Cardiac muscle cell (in vitro differentiated cells and primary cell): ENCODE data around the gene PTPRD. TPM values are rescaled to one million over a fixed set of nuclear protein-coding genes. Genes with fewer than 3 reads are reported as not detected.

Source experiments
- DNase-seq, 2 donors: peaks; one replicate each; pipeline versions ENCODE4 v3.0.0 to v3.0.0-alpha.2; 2010 to 2017; ENCODE audit warnings: low read depth in 1 of 2, low spot score in 1 of 2
- H3K27ac ChIP-seq: fragments of 200-600 bp; sonication (generic); 2 replicates; pipeline ENCODE4 v1.5.1; 2016
- H3K27me3 ChIP-seq: fragments of 200-600 bp; sonication (generic); 2 replicates; pipeline ENCODE4 v1.6.0; 2016; ENCODE audit warnings: control low read depth
- H3K36me3 ChIP-seq: fragments of 200-600 bp; sonication (generic); 2 replicates; pipeline ENCODE4 v1.5.1; 2016; ENCODE audit warnings: control low read depth
- H3K4me1 ChIP-seq: fragments of 200-600 bp; sonication (generic); 2 replicates; pipeline ENCODE4 v1.8.1; 2017; ENCODE audit warnings: low read depth, mild to moderate bottlenecking, mixed run types
- H3K4me3 ChIP-seq: fragments of 200-600 bp; sonication (generic); 2 replicates; pipeline ENCODE4 v1.5.1; 2016; ENCODE audit warnings: mild to moderate bottlenecking
- H3K9me3 ChIP-seq: fragments of 200-600 bp; sonication (generic); 2 replicates; pipeline ENCODE4 v1.5.1; 2017; ENCODE audit warnings: low read depth, mild to moderate bottlenecking, control low read depth
- polyA plus RNA-seq: library from polyadenylated mRNA; unstranded; fragments of >200 nt; fragmentation: Nextera tagmentation; extraction: Ambion mirVana; gene quantifications from 2 replicates; pipeline ENCODE4 v1.2.1, GENCODE V29; 2016
- total RNA-seq: library from RNA; depleted of rRNA; stranded (reverse); fragments of >200 nt; gene quantifications from 2 replicates; pipeline ENCODE4 v1.2.3, GENCODE V29; 2016
- TF ChIP-seq, protein P1 (sequence below): IDR thresholded peaks from 2 replicates; pipeline ENCODE4 v1.5.1; 2012; ENCODE audit warnings: low read depth, mild to moderate bottlenecking, low read length

Gene PTPRD
- total and polyA plus RNA-seq, 2 experiments from 2014 or later = 37.0 to 287 TPM

DNA sequence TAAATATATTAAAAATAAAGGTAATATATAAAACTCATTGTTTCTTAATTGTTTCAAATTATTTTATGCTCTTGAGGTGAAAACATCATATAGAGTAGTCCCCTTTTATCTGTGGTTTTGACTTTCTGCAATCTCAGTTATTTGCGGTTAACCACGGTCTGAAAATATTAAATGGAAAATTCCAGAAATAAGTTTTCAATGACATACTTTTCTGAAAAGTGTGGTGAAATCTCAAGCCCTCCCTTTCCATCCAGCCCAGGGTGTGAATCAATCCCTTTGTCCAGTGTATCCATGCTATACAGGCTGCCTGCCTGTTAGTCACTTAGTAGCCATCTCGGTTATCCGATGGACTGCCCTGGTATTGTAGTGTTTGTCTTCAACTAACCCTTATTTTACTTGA, 2266.5 kb downstream of the PTPRD start:
- Histone ChIP-seq H3K9me3 (no peaks in the 10 kb centered on the region), H3K4me1 (peaks cover 22% of the 10 kb centered on the region), H3K27me3 (no peaks in the 10 kb centered on the region), H3K36me3 (no peaks in the 10 kb centered on the region), H3K4me3 (no peak overlapping the region), H3K27ac (no peak overlapping the region)
- peak in 1 of 2 donors; percentile 68 for DNase-seq
- TF ChIP-seq, protein P1, sequence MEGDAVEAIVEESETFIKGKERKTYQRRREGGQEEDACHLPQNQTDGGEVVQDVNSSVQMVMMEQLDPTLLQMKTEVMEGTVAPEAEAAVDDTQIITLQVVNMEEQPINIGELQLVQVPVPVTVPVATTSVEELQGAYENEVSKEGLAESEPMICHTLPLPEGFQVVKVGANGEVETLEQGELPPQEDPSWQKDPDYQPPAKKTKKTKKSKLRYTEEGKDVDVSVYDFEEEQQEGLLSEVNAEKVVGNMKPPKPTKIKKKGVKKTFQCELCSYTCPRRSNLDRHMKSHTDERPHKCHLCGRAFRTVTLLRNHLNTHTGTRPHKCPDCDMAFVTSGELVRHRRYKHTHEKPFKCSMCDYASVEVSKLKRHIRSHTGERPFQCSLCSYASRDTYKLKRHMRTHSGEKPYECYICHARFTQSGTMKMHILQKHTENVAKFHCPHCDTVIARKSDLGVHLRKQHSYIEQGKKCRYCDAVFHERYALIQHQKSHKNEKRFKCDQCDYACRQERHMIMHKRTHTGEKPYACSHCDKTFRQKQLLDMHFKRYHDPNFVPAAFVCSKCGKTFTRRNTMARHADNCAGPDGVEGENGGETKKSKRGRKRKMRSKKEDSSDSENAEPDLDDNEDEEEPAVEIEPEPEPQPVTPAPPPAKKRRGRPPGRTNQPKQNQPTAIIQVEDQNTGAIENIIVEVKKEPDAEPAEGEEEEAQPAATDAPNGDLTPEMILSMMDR = no peak

DNA sequence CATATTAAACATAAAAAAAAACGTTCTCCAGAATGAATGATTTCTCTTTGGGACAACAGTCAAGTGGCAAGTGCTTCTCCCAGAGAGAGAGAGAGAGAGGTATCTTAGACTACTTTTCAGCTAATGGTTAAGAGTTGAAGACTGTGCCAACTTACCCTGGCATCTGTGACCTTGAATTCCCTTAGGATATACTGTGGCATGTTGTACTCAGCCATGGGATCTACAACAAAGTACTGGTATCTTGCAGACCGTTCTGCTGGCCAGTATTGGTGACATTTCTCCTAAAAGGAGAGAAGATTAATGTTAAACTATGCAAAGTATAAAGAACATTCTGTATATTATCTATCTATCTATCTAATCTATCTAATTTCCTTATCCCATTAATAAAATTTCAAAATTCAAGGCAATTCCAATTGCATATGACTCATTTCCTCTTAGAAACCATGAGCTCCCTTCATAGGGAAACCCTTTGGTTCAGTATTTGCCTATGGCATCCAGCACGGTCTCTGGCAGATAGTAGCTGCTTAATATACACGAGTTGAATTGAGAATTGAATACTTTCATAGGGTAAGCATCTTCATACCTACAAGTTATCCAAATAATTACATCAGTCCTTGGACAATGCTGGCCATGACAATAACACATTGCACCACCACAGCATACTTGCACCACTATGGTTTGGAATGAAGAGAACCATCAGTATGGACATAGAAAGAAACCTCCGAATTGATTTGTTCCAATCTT, 2273.9 kb downstream of the PTPRD start:
- TF ChIP-seq, protein P1 = no peak
- peaks cover 38% of the 10 kb centered on the region for H3K36me3 ChIP-seq
- no peak overlapping the region for H3K4me3 ChIP-seq
- H3K27ac ChIP-seq = no peak overlapping the region
- no peaks in the 10 kb centered on the region for H3K4me1 ChIP-seq
- peak in 1 of 2 donors; percentile 6 for DNase-seq
- no peaks in the 10 kb centered on the region for H3K9me3 ChIP-seq
- no peaks in the 10 kb centered on the region for H3K27me3 ChIP-seq

DNA sequence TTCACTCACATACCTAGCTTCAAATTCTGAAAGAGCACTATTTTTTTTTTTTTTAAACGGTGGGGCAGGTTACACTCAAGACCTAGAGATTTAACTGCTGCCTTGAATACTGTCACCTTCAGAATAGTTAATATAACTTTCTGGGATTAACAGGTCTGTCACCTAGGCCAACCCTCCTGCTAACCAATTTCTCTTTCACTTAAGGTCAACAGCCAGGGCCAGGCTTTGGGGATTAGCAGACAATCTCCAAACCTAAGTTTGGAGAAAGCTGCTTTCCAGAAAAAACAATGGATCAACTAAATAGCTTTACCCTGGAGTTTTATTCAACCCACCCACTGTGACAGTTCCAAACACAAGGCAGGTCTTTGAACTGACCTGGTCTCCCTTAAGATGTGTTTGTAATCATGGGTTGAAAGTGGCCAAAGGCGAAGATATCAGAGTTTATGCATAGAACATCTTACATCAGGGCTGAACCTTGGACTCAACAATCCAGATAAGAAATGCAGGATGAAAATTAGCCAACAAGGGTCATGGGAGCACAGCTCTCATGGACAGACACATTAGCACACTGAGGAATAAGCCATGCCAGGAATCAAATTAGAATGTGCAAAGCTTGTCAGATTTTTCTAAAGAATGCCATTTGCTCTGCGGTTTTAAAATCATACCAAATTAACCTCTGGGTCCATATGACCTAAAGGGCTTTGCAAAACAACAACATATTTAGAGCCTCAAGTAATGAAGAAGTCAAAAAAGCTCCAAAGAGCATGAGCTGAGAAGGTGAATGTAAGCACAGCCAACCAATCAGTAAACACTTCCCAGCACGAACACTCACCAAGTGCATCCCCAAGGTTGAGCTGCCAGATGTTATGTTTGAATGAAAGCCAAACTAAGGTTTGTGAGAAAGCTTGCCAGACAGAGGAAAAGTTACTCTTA, 2274.7 kb downstream of the PTPRD start:
- peak in 1 of 2 donors; percentile 37 for DNase-seq
- Histone ChIP-seq H3K27me3 (no peaks in the 10 kb centered on the region), H3K4me1 (no peaks in the 10 kb centered on the region), H3K27ac (no peak overlapping the region), H3K9me3 (no peaks in the 10 kb centered on the region), H3K36me3 (peaks cover 38% of the 10 kb centered on the region), H3K4me3 (no peak overlapping the region)
- TF ChIP-seq, protein P1 = no peak

DNA sequence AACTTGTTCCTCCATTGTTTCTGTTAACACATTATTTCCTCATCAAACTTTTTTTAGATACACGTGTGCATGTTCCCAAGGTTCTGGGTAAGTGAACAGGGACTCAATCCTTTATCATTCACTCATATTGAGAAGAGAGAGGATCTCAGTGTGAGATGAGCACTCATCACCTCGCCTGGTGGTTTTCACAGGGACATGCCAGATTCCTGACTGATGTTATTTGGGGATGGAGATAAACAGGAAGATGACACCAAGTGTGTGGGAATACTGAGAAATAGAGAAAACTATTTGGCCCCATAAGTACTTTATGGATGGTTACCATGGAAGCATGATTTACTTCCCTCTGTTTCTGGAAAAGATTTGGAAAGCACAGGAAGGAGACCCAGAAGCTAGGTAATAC, 2279.9 kb downstream of the PTPRD start:
- no peak overlapping the region for H3K27ac ChIP-seq
- peaks cover 23% of the 10 kb centered on the region for H3K36me3 ChIP-seq
- TF ChIP-seq, protein P1 = no peak
- H3K4me1 ChIP-seq = no peaks in the 10 kb centered on the region
- no peak overlapping the region for H3K4me3 ChIP-seq
- H3K27me3 ChIP-seq = no peaks in the 10 kb centered on the region
- DNase-seq = no peak
- H3K9me3 ChIP-seq = no peaks in the 10 kb centered on the region

DNA sequence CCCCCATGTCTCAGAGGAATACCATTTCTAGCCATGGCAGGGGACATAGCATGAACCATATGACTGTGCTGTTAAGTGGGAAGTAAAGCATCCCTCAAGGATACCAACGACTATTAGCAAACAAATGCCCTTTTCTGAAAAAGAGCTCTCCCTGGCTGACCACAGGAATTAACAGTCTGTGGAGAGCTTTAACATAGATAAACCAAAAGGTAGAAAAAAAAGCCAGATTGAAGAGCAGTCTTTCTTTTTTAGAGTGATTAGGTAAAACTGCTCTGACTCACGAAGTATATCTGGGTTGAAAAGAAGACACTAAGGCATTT, 2280.5 kb downstream of the PTPRD start:
- H3K27ac ChIP-seq = no peak overlapping the region
- H3K9me3 ChIP-seq = no peaks in the 10 kb centered on the region
- no peaks in the 10 kb centered on the region for H3K27me3 ChIP-seq
- TF ChIP-seq, protein P1 = no peak
- H3K36me3 ChIP-seq = peaks cover 18% of the 10 kb centered on the region
- H3K4me1 ChIP-seq = no peaks in the 10 kb centered on the region
- no peak for DNase-seq
- H3K4me3 ChIP-seq = no peak overlapping the region
